Measurements from ENCODE around the gene HCRTR2. TPM values are rescaled to one million over a fixed set of nuclear protein-coding genes. Genes with fewer than 3 reads are reported as not detected.
"Not testable (repeated sequence)": the region's sequence is repeated elsewhere in the genome, so short reads cannot be mapped to it uniquely, and the experiment has no call there.

The HCRTR2 gene
- polyA plus RNA-seq, 1 experiment, result not detected

GRCh38 chr6:55212156-55212555 is 37.8 kb downstream of the HCRTR2 start:
- DNase-seq (ENCODE audit: low read depth, low spot score), result no peak

GRCh38 chr6:55220961-55221360 is 46.6 kb downstream of the HCRTR2 start:
- TF ChIP-seq CTCF (IDR thresholded peaks at IDR 0.05; ENCODE audit: low read depth, low read length), result no peak
- ChIA-PET POLR2A (no interaction called here), CTCF (no interaction called here)
- no peak overlapping the region for H3K4me3 ChIP-seq (ENCODE audit: low read depth, low read length)
- no peaks in the 10 kb centered on the region for H3K27me3 ChIP-seq (ENCODE audit: control insufficient read depth, insufficient read depth, low read length)
- H3K9me3 ChIP-seq (ENCODE audit: control insufficient read depth, insufficient read depth, low read length), result no peaks in the 10 kb centered on the region
- DNase-seq (ENCODE audit: low read depth, low spot score), result no peak
- no peak overlapping the region for H3K27ac ChIP-seq (ENCODE audit: low read depth, low read length)

More at GRCh38 chr6:55212156-55212555, 37.8 kb downstream of the HCRTR2 start:
- H3K9me3 ChIP-seq (ENCODE audit: control insufficient read depth, insufficient read depth, low read length), result no peaks in the 10 kb centered on the region
- no peak for TF ChIP-seq CTCF (IDR thresholded peaks at IDR 0.05; ENCODE audit: low read depth, low read length)
- ChIA-PET CTCF (no interaction called here), POLR2A (no interaction called here)
- H3K27me3 ChIP-seq (ENCODE audit: control insufficient read depth, insufficient read depth, low read length), result no peaks in the 10 kb centered on the region
- no peak overlapping the region for H3K27ac ChIP-seq (ENCODE audit: low read depth, low read length)
- no peak overlapping the region for H3K4me3 ChIP-seq (ENCODE audit: low read depth, low read length)

GRCh38 chr6:55227862-55228261 is 53.5 kb downstream of the HCRTR2 start:
- ChIA-PET CTCF (no interaction called here), POLR2A (no interaction called here)
- no peaks in the 10 kb centered on the region for H3K9me3 ChIP-seq (ENCODE audit: control insufficient read depth, insufficient read depth, low read length)
- H3K27ac ChIP-seq (ENCODE audit: low read depth, low read length), result no peak overlapping the region
- TF ChIP-seq CTCF (IDR thresholded peaks at IDR 0.05; ENCODE audit: low read depth, low read length), result no peak
- H3K27me3 ChIP-seq (ENCODE audit: control insufficient read depth, insufficient read depth, low read length), result no peaks in the 10 kb centered on the region
- H3K4me3 ChIP-seq (ENCODE audit: low read depth, low read length), result no peak overlapping the region
- no peak for DNase-seq (ENCODE audit: low read depth, low spot score)

- ChIA-PET CTCF (no interaction called here), POLR2A (no interaction called here)
- H3K27me3 ChIP-seq (ENCODE audit: control insufficient read depth, insufficient read depth, low read length), result no peaks in the 10 kb centered on the region
- no peak for DNase-seq (ENCODE audit: low read depth, low spot score)
- H3K9me3 ChIP-seq (ENCODE audit: control insufficient read depth, insufficient read depth, low read length), result no peaks in the 10 kb centered on the region
- no peak overlapping the region for H3K4me3 ChIP-seq (ENCODE audit: low read depth, low read length)
- no peak for TF ChIP-seq CTCF (IDR thresholded peaks at IDR 0.05; ENCODE audit: low read depth, low read length)
- no peak overlapping the region for H3K27ac ChIP-seq (ENCODE audit: low read depth, low read length)
Measured at GRCh38 chr6:55239099-55239498, 64.8 kb downstream of the HCRTR2 start.

GRCh38 chr6:55240975-55241605 is 66.8 kb downstream of the HCRTR2 start:
- CTCF ChIA-PET; H3K9me3 ChIP-seq (ENCODE audit: control insufficient read depth, insufficient read depth, low read length): not testable (repeated sequence)

More at GRCh38 chr6:55240975-55241605, 66.8 kb downstream of the HCRTR2 start:
- H3K4me3 ChIP-seq (ENCODE audit: low read depth, low read length); POLR2A ChIA-PET; H3K27ac ChIP-seq (ENCODE audit: low read depth, low read length); H3K27me3 ChIP-seq (ENCODE audit: control insufficient read depth, insufficient read depth, low read length): not testable (repeated sequence)
- peak; percentile 2 for DNase-seq (ENCODE audit: low read depth, low spot score)
- TF ChIP-seq CTCF (IDR thresholded peaks at IDR 0.05; ENCODE audit: low read depth, low read length), result peak; percentile 64

Data from AG04450 (cell line).